Hypothalamus (tissue), 51 donors: ENCODE results near the gene UNC13D.

Experiments
- DNase-seq, 51 donors: peaks; one replicate each; lab custom pipeline; 2025; lab: John Stamatoyannopoulos, UW

UNC13D gene

GRCh38 chr17:75838410-75838809 is 5.8 kb downstream of the UNC13D start:
- DNase-seq = no peak

GRCh38 chr17:75837899-75838298 is 6.3 kb downstream of the UNC13D start:
- no peak for DNase-seq

- no peak for DNase-seq
These were observed 7.6 kb downstream of the UNC13D start for GRCh38 chr17:75836605-75837004.

GRCh38 chr17:75835654-75835987 is 8.6 kb downstream of the UNC13D start:
- DNase-seq = no peak

GRCh38 chr17:75834928-75835653 is 9.1 kb downstream of the UNC13D start:
- DNase-seq = no peak

GRCh38 chr17:75834279-75834920 is 9.8 kb downstream of the UNC13D start:
- DNase-seq = peak in 23 of 51 donors; percentile 6 to 77 (median 54)

GRCh38 chr17:75832652-75833400 is 11.4 kb downstream of the UNC13D start:
- DNase-seq = no peak

GRCh38 chr17:75832164-75832651 is 12.0 kb downstream of the UNC13D start:
- peak in 2 of 51 donors; percentile 23 to 41 for DNase-seq

GRCh38 chr17:75831032-75831571 is 13.1 kb downstream of the UNC13D start:
- DNase-seq = no peak

- DNase-seq = no peak
These were observed 13.8 kb downstream of the UNC13D start for GRCh38 chr17:75830164-75831031.

- DNase-seq = no peak
These were observed 14.5 kb downstream of the UNC13D start for GRCh38 chr17:75829747-75830146.

- no peak for DNase-seq
These were observed 15.5 kb downstream of the UNC13D start for GRCh38 chr17:75828741-75829140.

GRCh38 chr17:75828076-75828400 is 16.2 kb downstream of the UNC13D start:
- DNase-seq = no peak

- peak in 44 of 51 donors; percentile 17 to 87 (median 66) for DNase-seq
These were observed 16.7 kb downstream of the UNC13D start for GRCh38 chr17:75827308-75828075.

- DNase-seq = no peak
These were observed 17.5 kb downstream of the UNC13D start for GRCh38 chr17:75826561-75827307.

GRCh38 chr17:75825748-75826370 is 18.3 kb downstream of the UNC13D start:
- no peak for DNase-seq

- DNase-seq = no peak
These were observed 19.1 kb downstream of the UNC13D start for GRCh38 chr17:75825149-75825552.

- DNase-seq = no peak
These were observed 19.5 kb downstream of the UNC13D start for GRCh38 chr17:75824666-75825065.
